ENCODE measurements around the gene NAA35.
A peak's percentile ranks its signal among the peaks of the same experiment; 100 is the strongest.

Gene NAA35

DNA sequence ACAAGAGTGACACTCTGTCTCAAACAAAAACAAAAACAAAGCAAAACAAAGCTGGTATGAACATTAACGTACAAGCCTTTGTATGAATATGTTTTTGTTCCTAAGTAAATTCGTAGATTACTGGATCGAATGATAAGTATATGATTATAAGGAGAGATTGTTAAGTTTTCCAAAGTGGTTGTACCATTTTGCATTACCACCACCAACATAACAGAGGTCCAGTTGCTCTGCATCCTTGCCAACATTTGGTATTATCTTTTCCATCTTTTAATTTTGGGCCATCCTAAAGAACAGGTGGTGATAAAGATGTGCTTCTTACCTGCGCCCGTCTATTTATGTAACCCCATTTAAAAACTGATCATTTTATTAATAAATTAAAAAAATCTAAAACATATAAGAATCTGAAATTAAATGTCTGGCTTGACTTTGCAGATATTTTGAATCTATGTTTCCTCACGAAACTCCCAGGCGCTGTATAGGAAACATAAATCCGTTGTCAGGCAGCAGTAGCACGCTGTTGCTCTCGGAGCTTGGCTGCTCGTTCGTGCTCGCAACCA is 593 bp upstream of the NAA35 start:
- peak; percentile 90 for TF ChIP-seq POLR2A (IDR thresholded peaks at IDR 0.05; ENCODE audit: low read depth, low read length)
- no peak for DNase-seq (ENCODE audit: insufficient read length, low spot score)
- peak; percentile 23 for FAIRE-seq

DNA sequence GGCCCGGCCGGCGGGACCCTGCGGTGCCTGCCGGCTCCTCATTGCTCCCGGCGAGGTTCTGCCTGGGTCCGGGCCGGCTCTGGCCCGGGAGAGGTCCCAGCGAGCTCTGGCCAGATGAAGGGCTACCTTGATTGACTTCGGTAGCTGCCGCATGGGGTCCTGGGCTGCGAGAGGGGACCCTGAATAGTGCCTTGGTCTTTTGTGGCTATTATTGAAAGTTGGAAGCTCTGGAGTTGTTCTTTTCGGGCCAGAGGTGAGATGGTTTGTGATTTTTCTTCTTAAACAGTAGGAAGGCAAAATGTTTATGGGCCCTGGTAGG is 635 bp downstream of the NAA35 start:
- DNase-seq (ENCODE audit: insufficient read length, low spot score) (no peak), FAIRE-seq (no peak)
- TF ChIP-seq POLR2A (IDR thresholded peaks at IDR 0.05; ENCODE audit: low read depth, low read length), result no peak

DNA sequence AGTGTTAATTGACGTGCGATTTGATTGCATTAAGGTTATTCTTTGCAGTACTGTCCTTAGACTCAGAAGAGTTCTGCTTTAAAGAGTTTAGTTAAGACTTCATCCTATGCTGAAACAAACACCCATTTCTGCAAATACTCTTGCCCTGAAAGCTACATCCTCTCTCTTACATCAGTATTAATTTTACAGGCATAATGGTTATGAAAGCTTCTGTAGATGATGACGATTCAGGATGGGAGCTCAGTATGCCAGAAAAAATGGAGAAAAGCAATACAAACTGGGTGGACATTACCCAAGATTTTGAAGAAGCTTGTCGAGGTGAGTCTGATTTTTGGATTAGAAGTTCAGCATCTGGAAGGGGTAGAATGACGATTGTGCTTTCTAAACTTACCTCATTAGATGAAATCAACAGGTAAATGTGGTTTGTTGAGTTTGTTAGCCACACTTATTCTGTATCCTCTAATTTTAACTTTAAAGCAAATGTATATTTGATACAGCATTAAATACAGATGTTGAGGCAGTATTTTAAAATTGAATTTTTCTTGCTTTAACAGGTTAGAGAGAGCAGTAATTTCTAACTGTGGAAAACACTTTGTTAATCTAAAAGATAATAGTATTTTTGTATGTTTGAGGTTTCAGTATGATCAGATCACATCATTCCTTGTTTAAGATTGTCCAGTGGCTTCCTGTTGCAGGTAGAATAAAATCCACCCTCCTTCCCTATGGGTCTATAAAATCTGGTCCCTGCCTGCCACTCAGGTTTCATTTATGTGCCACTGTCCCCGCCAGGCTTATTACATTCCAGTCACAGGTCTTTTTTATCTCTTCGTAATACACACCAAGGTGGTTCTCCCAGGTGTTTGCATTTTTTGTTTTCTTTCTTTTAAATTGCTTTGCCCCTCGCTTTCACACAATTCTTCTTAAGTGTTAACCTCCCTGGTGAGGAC is 1.3 kb downstream of the NAA35 start:
- peak; percentile 27 for FAIRE-seq
- no peak for TF ChIP-seq POLR2A (IDR thresholded peaks at IDR 0.05; ENCODE audit: low read depth, low read length)
- DNase-seq (ENCODE audit: insufficient read length, low spot score), result no peak

DNA sequence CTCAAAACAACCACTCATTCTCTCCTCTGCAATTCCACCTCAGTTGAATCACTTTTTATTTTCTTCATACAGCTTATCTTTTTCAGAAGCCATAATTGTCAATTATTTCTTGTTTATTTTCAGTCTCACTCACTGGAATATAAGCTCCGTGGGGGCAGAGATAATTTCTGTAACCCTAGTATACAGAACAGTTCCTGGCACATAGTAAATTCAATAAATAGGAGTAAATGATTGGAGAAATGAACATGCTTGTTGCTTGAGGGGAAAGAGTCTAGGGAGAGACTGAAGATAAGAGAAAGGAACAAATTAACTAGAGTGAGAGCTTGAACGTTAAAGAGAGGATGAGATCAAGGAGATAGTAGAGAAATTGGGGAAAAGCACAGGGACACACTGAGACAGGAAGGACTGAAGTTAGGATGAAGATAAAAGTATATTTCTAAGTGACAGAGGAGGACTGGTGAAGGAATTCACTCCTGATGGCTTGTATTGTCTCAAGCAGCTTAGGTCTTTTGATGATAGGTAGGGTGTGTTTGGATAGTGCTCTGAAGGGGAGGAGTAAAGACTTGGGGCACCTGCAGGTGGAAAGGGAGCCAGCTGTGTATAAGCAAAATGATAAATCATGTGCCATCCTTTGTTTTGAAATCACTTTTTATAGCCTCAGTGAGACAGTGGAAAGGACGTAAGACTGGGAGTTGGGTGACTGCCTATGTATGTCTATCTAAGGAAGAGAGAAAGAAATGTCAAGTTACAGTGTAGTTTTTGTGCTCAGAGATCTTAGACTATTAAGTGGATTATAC is 2.2 kb downstream of the NAA35 start:
- no peak for DNase-seq (ENCODE audit: insufficient read length, low spot score)
- no peak for TF ChIP-seq POLR2A (IDR thresholded peaks at IDR 0.05; ENCODE audit: low read depth, low read length)
- FAIRE-seq, result peak; percentile 53

DNA sequence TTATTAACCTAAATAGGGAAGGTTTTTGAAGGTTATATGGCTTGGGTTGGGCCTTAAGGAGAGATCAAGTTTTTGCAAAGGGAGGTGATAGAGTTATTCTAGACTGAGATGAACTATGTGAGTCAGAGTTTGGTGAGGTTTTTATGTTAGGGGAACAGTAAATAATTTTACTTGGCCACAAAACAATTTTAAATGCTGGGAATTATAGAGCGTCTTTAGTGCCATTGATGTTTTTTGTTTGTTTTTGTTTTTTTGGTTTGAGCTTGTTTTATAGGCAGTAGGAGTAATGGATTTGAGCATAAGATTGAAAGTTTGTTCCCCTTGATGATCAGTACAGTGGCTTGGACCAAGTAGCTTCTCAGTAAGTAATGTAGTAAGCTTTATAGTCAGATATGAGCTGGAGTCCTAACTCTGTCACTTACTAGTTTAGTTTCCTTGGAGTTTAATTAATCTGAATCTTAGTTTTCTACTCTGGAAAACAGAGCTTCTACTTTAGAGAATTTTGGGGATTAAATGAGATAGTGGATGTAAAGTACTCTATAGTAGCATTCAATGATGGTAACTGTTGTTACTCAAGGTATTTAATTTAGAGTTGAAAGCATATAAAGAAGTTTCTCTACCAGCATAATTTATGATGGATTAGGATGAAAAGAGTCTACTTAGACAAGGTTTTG is 2.9 kb downstream of the NAA35 start:
- no peak for DNase-seq (ENCODE audit: insufficient read length, low spot score)
- FAIRE-seq, result peak; percentile 36
- TF ChIP-seq POLR2A (IDR thresholded peaks at IDR 0.05; ENCODE audit: low read depth, low read length), result no peak

DNA sequence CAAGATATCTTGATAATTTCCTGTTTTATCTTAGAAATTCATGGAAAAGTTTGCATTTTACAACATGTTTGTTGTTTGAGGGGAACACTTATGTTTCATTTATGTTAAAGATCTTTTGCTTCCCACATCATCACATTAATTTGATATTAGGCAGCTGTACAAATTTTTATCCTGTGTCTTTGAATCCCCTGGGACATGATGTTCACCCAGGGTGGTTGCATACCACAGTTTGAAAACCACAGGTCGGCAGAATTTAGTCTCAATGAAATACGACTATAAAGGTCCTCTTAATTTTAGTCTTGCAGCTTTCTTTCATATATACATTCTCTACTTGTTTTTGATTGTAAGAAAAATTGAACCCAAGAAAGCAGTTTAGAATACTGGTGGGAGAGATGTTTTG is 3.7 kb downstream of the NAA35 start:
- TF ChIP-seq POLR2A (IDR thresholded peaks at IDR 0.05; ENCODE audit: low read depth, low read length), result no peak
- DNase-seq (ENCODE audit: insufficient read length, low spot score), result no peak
- FAIRE-seq, result no peak

DNA sequence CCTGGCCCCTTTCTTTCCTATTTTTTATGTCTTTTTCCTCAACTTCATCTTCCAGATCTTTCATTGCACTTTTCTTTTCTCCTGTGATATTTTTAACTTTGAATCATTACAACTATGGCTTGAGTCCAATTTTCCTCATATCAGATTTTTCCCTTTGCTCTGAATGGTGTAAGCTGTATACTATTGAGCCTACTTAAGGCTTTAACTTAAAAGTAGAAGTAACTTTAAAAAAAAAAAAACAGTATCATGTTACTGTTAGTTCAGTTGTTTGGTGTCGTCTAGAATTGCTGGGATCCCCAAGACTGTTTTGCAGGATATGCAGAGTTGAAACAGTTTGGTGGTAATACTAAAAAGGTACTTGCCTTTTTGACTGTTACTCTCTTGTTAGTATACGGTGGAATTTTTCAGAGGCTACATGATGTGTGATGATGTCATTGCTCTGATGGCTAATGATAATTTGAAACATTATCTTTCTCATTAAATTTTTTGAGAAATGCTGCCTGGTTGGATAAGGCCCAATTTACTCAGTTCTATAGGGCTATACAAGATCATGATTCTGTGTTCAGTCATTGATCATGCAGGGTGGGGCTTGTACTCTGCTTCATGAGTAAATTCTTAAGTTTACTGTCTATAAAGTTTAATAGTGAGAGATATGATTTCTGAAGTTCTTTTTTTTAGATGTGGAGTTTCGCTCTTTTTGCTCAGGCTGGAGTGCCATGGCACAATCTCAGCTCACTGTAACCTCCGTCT is 8.8 kb downstream of the NAA35 start:
- DNase-seq (ENCODE audit: insufficient read length, low spot score) (no peak), FAIRE-seq (peak; percentile 11)
- TF ChIP-seq POLR2A (IDR thresholded peaks at IDR 0.05; ENCODE audit: low read depth, low read length), result no peak

DNA sequence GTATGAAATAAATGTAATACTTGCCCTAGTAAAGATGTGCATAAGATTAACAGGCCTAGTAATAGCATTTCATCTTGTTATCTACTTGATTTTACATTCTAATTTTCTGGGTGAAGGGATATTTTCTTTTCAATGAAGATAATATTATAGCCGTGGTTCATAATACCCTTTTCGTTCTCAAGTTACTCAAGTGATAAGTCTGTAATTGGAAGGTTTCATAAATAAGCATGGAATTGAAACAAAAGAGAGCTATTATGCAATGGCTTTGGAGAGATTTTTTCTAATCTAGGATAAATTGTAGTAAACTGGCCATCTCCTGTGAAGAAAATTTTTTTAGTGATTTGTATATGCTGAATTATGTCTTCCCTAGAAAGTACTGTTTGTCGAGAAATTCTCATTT is 19.0 kb downstream of the NAA35 start:
- DNase-seq (ENCODE audit: insufficient read length, low spot score), result no peak
- no peak for TF ChIP-seq POLR2A (IDR thresholded peaks at IDR 0.05; ENCODE audit: low read depth, low read length)
- FAIRE-seq, result no peak

DNA sequence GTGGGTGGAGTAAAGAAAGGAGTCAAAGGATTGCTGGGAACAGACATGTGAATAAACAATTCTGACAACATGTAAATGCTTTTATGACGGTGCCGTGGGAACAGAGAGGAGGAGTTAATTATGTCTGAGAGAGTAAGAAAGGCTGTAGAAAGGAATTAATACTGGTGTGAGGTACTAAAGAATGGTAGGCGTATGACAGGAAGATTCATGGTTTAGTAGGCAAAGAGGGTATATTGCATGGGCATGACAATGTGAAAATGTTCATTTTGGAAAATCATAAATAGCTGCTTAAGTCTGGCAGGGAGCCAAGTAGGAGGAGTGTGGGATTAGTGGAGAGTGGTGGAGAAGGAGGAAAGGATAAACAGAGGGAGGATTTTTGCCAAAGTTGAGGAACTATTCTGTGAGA is 19.7 kb downstream of the NAA35 start:
- FAIRE-seq, result peak; percentile 90
- no peak for TF ChIP-seq POLR2A (IDR thresholded peaks at IDR 0.05; ENCODE audit: low read depth, low read length)
- no peak for DNase-seq (ENCODE audit: insufficient read length, low spot score)

DNA sequence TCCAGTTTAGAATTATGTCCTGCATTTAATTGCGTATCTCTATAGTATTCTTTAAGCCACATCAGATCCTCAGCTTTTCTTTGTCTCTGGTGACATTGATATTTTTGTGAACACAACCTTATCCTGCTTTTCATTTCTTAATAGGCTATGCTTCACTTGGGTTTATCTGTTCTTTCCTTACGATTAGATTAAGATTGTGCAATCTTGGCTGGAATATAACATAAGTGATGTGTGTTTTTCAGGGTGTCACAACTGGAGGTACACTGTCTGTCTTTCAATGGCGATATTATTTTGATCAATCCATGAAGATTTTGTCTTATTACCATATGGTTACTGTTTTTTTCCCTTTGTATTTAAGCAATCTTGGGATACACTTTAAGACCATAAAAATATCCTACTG is 23.6 kb downstream of the NAA35 start:
- no peak for TF ChIP-seq POLR2A (IDR thresholded peaks at IDR 0.05; ENCODE audit: low read depth, low read length)
- DNase-seq (ENCODE audit: insufficient read length, low spot score) (no peak), FAIRE-seq (peak; percentile 96)

DNA sequence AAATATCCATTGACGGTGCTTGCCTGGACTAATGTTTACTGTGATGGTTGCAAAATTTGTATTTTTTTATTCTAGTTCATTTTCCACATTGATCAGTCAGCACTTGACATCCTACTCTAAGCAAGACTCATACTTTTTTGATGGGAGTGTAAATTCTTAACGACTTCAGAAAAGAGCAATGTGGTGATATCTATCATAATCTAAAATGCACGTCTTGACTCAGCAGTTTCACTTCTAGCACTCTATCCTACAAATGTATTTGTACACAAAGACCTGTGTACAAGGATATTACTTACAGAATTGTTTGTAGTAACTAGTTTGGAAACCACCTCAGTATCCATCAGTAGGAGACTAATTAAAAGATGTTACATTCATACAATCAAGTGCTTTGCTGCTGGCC is 24.0 kb downstream of the NAA35 start:
- TF ChIP-seq POLR2A (IDR thresholded peaks at IDR 0.05; ENCODE audit: low read depth, low read length), result no peak
- no peak for DNase-seq (ENCODE audit: insufficient read length, low spot score)
- no peak for FAIRE-seq

DNA sequence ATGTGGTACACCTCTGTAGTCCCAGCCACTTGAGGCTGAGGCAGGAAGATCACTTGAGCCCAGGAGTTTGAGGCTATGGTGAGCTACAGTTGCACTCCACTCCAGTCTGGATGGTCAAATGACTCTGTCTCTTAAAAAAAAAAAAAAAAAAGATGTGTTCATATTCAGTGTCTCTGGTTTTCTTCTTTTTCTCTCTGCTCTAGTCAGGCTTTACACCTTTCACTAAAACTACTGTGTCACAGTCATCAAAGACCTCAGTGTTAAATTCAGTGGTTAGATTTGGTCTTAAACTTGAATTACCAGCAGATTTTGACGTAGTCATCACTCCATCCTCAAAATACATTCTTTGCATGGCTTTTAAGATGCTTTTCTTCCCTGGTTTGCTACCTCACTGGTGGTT is 28.8 kb downstream of the NAA35 start:
- DNase-seq (ENCODE audit: insufficient read length, low spot score) (no peak), FAIRE-seq (peak; percentile 41)
- no peak for TF ChIP-seq POLR2A (IDR thresholded peaks at IDR 0.05; ENCODE audit: low read depth, low read length)

DNA sequence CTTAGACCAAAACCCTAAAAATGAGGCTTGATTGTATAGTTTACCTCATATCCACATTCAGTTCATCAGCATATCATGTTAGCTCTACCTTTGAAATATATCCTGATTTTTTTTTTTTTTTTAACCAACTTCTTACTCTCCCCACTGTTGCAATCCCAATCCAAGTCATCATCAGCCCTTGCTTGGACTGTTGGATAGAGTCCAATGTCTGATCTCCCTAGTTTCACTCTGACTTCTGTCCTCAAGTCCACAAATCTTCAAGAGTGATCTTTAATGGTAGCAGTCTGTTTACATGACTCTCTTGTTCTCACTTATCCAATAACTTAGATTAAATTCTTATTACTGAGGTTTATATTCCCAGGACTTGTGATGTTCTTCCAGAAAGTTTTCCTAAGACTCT is 30.8 kb downstream of the NAA35 start:
- FAIRE-seq, result peak; percentile 65
- no peak for TF ChIP-seq POLR2A (IDR thresholded peaks at IDR 0.05; ENCODE audit: low read depth, low read length)
- DNase-seq (ENCODE audit: insufficient read length, low spot score), result no peak
